GM23338 (cell line): ENCODE results near the gene STK38L. TPM values are rescaled to one million over a fixed set of nuclear protein-coding genes. Genes with fewer than 3 reads are reported as not detected.
A peak's percentile ranks its signal among the peaks of the same experiment; 100 is the strongest.

Experiments
- ATAC-seq: fragments of 200-7000 bp; cut with Tn5 transposase; 3 replicates; pipeline ENCODE4 v1.9.1; 2020
- DNase-seq: peaks from one replicate; pipeline ENCODE4 v3.0.0-alpha.2; 2015; ENCODE audit warnings: low spot score
- H2AFZ ChIP-seq: fragments of 200-600 bp; sonication (generic); 2 replicates; pipeline ENCODE4 v1.8.0; 2016; ENCODE audit warnings: antibody characterized with exemption, mild to moderate bottlenecking, moderate library complexity
- H3F3A ChIP-seq: fragments of 200-600 bp; sonication (generic); replicated peaks from 2 replicates; pipeline ENCODE4 v1.8.0; 2017; ENCODE audit warnings: antibody characterized with exemption, mixed run types, low read depth
- H3K27ac ChIP-seq: fragments of 200-600 bp; sonication (generic); 2 replicates; pipeline ENCODE4 v1.6.1; 2016; ENCODE audit warnings: low read depth
- H3K27me3 ChIP-seq: fragments of 200-600 bp; sonication (generic); 2 replicates; pipeline ENCODE4 v1.8.0; 2016; ENCODE audit warnings: mild to moderate bottlenecking, mixed run types, moderate library complexity; ENCODE audit not compliant: insufficient read depth
- H3K36me3 ChIP-seq: fragments of 200-600 bp; sonication (generic); 2 replicates; pipeline ENCODE4 v1.8.0; 2016; ENCODE audit warnings: mild to moderate bottlenecking; ENCODE audit not compliant: insufficient read depth
- H3K4me1 ChIP-seq: fragments of 200-600 bp; sonication (generic); 2 replicates; pipeline ENCODE4 v1.8.0; 2016; ENCODE audit warnings: mild to moderate bottlenecking, moderate library complexity; ENCODE audit not compliant: insufficient read depth
- H3K4me2 ChIP-seq: fragments of 200-600 bp; sonication (generic); 2 replicates; pipeline ENCODE4 v1.7.1; 2017; ENCODE audit warnings: mixed run types
- H3K4me3 ChIP-seq: fragments of 200-600 bp; sonication (generic); 2 replicates; pipeline ENCODE4 v1.6.1; 2016; ENCODE audit warnings: mixed run types
- H3K79me2 ChIP-seq: fragments of 200-600 bp; sonication (generic); replicated peaks from 2 replicates; pipeline ENCODE4 v1.8.0; 2017; ENCODE audit warnings: mild to moderate bottlenecking; ENCODE audit not compliant: insufficient read depth
- H3K9me2 ChIP-seq: fragments of 200-600 bp; sonication (generic); 2 replicates; pipeline ENCODE4 v1.8.0; 2017; ENCODE audit not compliant: insufficient read depth
- H4K20me1 ChIP-seq: fragments of 200-600 bp; sonication (generic); replicated peaks from 2 replicates; pipeline ENCODE4 v1.8.0; 2017; ENCODE audit warnings: mild to moderate bottlenecking; ENCODE audit not compliant: insufficient read depth
- H3K27ac Mint-ChIP-seq: 2 replicates; pipeline ENCODE4 v1.8.0; 2020; ENCODE audit warnings: inconsistent platforms, mild to moderate bottlenecking, moderate library complexity, mixed read lengths
- H3K27me3 Mint-ChIP-seq: 3 replicates; pipeline ENCODE4 v1.8.0; 2022; ENCODE audit warnings: low read depth, mild to moderate bottlenecking, moderate library complexity, mixed read lengths, inconsistent platforms; ENCODE audit not compliant: insufficient read depth, poor library complexity
- H3K36me3 Mint-ChIP-seq: 3 replicates; pipeline ENCODE4 v1.8.0; 2021; ENCODE audit warnings: low read depth, mild to moderate bottlenecking, inconsistent platforms, moderate library complexity, mixed read lengths
- H3K4me1 Mint-ChIP-seq: 3 replicates; pipeline ENCODE4 v1.8.0; 2020; ENCODE audit warnings: mild to moderate bottlenecking, inconsistent platforms, mixed read lengths
- H3K4me3 Mint-ChIP-seq: 3 replicates; pipeline ENCODE4 v1.8.0; 2021; ENCODE audit warnings: moderate library complexity, mild to moderate bottlenecking, inconsistent platforms, mixed read lengths
- H3K9me3 Mint-ChIP-seq: 3 replicates; pipeline ENCODE4 v1.8.0; 2020; ENCODE audit warnings: moderate library complexity, mild to moderate bottlenecking, inconsistent platforms, mixed read lengths
- CREB1 ChIP-seq: fragments of 250-450 bp; sonication (Bioruptor Pico); IDR thresholded peaks from 2 replicates; pipeline ENCODE4 v1.5.0; 2020; ENCODE audit warnings: low read depth, mild to moderate bottlenecking, moderate library complexity
- CTCF ChIP-seq, 2 experiments: fragments of 200-600 bp in 1 of 2; sonication (generic) in 1 of 2; conservative IDR thresholded peaks; 2 replicates each; pipeline versions ENCODE4 v1.5.1 to v1.6.1; 2016 to 2017; ENCODE audit warnings: antibody characterized with exemption in 2 of 2, low read depth in 2 of 2, mild to moderate bottlenecking in 2 of 2, moderate library complexity in 1 of 2
- JUNB ChIP-seq: IDR thresholded peaks from one replicate; pipeline ENCODE4 v1.6.1; 2016; ENCODE audit warnings: antibody characterized with exemption; ENCODE audit not compliant: unreplicated experiment
- NANOG ChIP-seq: IDR thresholded peaks from 2 replicates; pipeline ENCODE4 v1.6.1; 2016; ENCODE audit warnings: antibody characterized with exemption, borderline replicate concordance
- POLR2AphosphoS5 ChIP-seq: IDR thresholded peaks from 2 replicates; pipeline ENCODE4 v1.6.1; 2016; ENCODE audit warnings: antibody characterized with exemption, low read depth
- REST ChIP-seq: IDR thresholded peaks from one replicate; pipeline ENCODE4 v1.6.1; 2018; ENCODE audit warnings: antibody characterized with exemption; ENCODE audit not compliant: unreplicated experiment
- ZNF114 ChIP-seq: fragments of 250-450 bp; sonication (Bioruptor Pico); IDR thresholded peaks from 2 replicates; pipeline ENCODE4 v1.5.0; 2020; ENCODE audit warnings: mild to moderate bottlenecking, moderate library complexity
- ZNF462 ChIP-seq: fragments of 250-450 bp; sonication (Bioruptor Pico); IDR thresholded peaks from 2 replicates; pipeline ENCODE4 v1.5.0; 2020; ENCODE audit warnings: mild to moderate bottlenecking, moderate library complexity
- polyA plus RNA-seq: library from polyadenylated mRNA; unstranded; fragments of >200 nt; fragmentation: Nextera tagmentation; extraction: Ambion mirVana; gene quantifications from 2 replicates; pipeline ENCODE4 v1.2.1, GENCODE V29; 2016
- total RNA-seq: library from RNA; depleted of rRNA; stranded (reverse); fragments of >200 nt; shearing (Covaris generic); gene quantifications from 2 replicates; pipeline ENCODE4 v1.2.3, GENCODE V29; 2014

STK38L gene
- total and polyA plus RNA-seq, 2 experiments from 2014 or later, result 28.9 to 56.5 TPM

- H2AFZ ChIP-seq, result no peak overlapping the region
- Mint-ChIP-seq H3K4me1 (peaks cover 38% of the 10 kb centered on the region), H3K27ac (no peak overlapping the region), H3K4me3 (no peak overlapping the region), H3K9me3 (no peaks in the 10 kb centered on the region), H3K36me3 (no peaks in the 10 kb centered on the region), H3K27me3 (peaks cover 3% of the 10 kb centered on the region)
- no peaks in the 10 kb centered on the region for H3K27me3 ChIP-seq
- H3K4me2 ChIP-seq, result no peak overlapping the region
- H3K79me2 ChIP-seq, result peaks cover 44% of the 10 kb centered on the region
- no peaks in the 10 kb centered on the region for H3F3A ChIP-seq
- peaks cover 8% of the 10 kb centered on the region for H4K20me1 ChIP-seq
- H3K9me2 ChIP-seq, result no peaks in the 10 kb centered on the region; the same call in 1 of the 2 replicates
- ATAC-seq (peak; percentile 26; the same call in 1 of the 3 replicates), DNase-seq (no peak)
- no peak overlapping the region for H3K27ac ChIP-seq
- H3K4me3 ChIP-seq, result no peak overlapping the region
- H3K36me3 ChIP-seq, result no peaks in the 10 kb centered on the region
- H3K4me1 ChIP-seq, result peaks cover 22% of the 10 kb centered on the region
- TF ChIP-seq CTCF (conservative IDR thresholded peaks at IDR 0.05; ENCODE audit: low read depth in 2 of 2) (no peak), ZNF114 (CRISPR knock-in tag) (no peak), REST (no peak), JUNB (no peak), NANOG (no peak), POLR2AphosphoS5 (no peak), CREB1 (CRISPR knock-in tag) (no peak), ZNF462 (no peak)
These were observed 103.7 kb downstream of the STK38L start for GRCh38 chr12:27347779-27348178.
